ENCODE results near the gene CCNQ. TPM values are rescaled to one million over a fixed set of nuclear protein-coding genes. Genes with fewer than 3 reads are reported as not detected.

Gene CCNQ
- total RNA-seq, 1 donor from 2014 or later, result 21.7 TPM

DNA sequence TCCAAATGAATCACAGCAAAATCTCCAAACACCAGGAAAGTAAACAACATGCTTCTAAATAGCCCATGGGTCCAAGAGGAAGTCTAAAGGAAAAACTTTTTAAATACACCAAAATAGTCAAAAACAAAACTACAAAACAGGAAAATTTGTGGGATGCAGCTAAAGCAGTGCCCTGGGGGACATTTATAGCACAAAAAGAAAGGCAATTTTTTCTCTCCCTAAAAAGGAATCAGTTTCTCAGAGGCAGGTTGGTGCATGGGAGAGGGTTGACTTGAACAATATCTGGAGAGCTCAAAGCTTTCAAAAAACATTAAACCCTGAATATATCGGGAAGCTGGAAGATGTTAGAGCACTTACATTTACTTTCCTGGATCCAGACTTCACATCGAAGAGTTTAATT, 32.4 kb upstream of the CCNQ start:
- FAIRE-seq, result peak; percentile 20
- H3K9me3 Mint-ChIP-seq (ENCODE audit: unreplicated experiment), result peaks cover 6% of the 10 kb centered on the region
- Histone ChIP-seq H4K20me1 (ENCODE audit: insufficient read depth, low read length) (no peaks in the 10 kb centered on the region), H3K4me1 (ENCODE audit: insufficient read depth, low read length) (no peaks in the 10 kb centered on the region), H3K9ac (ENCODE audit: low read length) (no peak overlapping the region), H3K4me2 (ENCODE audit: low read length) (no peak overlapping the region), H3K27ac (ENCODE audit: low read depth, low read length) (no peak overlapping the region), H2AFZ (ENCODE audit: low read depth, low read length) (no peak overlapping the region), H3K4me3 (ENCODE audit: insufficient read depth, low read depth, low read length) (no peak overlapping the region), H3K27me3 (ENCODE audit: insufficient read depth, low read length) (no peaks in the 10 kb centered on the region), H3K9me3 (ENCODE audit: insufficient read depth, low read depth, low read length) (no peaks in the 10 kb centered on the region), H3K36me3 (ENCODE audit: insufficient read depth, low read length) (no peaks in the 10 kb centered on the region), H3K79me2 (ENCODE audit: insufficient read depth, low read length) (no peaks in the 10 kb centered on the region)
- H3K27me3 Mint-ChIP-seq (ENCODE audit: low read depth, unreplicated experiment), result peaks cover 44% of the 10 kb centered on the region
- TF ChIP-seq, protein P1, sequence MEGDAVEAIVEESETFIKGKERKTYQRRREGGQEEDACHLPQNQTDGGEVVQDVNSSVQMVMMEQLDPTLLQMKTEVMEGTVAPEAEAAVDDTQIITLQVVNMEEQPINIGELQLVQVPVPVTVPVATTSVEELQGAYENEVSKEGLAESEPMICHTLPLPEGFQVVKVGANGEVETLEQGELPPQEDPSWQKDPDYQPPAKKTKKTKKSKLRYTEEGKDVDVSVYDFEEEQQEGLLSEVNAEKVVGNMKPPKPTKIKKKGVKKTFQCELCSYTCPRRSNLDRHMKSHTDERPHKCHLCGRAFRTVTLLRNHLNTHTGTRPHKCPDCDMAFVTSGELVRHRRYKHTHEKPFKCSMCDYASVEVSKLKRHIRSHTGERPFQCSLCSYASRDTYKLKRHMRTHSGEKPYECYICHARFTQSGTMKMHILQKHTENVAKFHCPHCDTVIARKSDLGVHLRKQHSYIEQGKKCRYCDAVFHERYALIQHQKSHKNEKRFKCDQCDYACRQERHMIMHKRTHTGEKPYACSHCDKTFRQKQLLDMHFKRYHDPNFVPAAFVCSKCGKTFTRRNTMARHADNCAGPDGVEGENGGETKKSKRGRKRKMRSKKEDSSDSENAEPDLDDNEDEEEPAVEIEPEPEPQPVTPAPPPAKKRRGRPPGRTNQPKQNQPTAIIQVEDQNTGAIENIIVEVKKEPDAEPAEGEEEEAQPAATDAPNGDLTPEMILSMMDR (IDR thresholded peaks at IDR 0.05; ENCODE audit: insufficient read depth, low read depth, low read length), result no peak
- TF ChIP-seq EZH2 (IDR thresholded peaks at IDR 0.05; ENCODE audit: insufficient read depth, low read length), result no peak
- H3K36me3 Mint-ChIP-seq (ENCODE audit: low read depth, unreplicated experiment), result no peaks in the 10 kb centered on the region
- no peak overlapping the region for H3K4me3 Mint-ChIP-seq (ENCODE audit: unreplicated experiment)
- H3K27ac Mint-ChIP-seq (ENCODE audit: unreplicated experiment), result no peak overlapping the region
- DNase-seq (ENCODE audit: low read depth), result no peak
- no peaks in the 10 kb centered on the region for H3K4me1 Mint-ChIP-seq (ENCODE audit: low read depth, unreplicated experiment)

GRCh38 chrX:153628665-153629064, 29.7 kb upstream of the CCNQ start:
- Histone ChIP-seq H3K9me3 (ENCODE audit: insufficient read depth, low read depth, low read length) (no peaks in the 10 kb centered on the region), H4K20me1 (ENCODE audit: insufficient read depth, low read length) (no peaks in the 10 kb centered on the region), H3K36me3 (ENCODE audit: insufficient read depth, low read length) (no peaks in the 10 kb centered on the region), H3K79me2 (ENCODE audit: insufficient read depth, low read length) (no peaks in the 10 kb centered on the region), H3K9ac (ENCODE audit: low read length) (no peak overlapping the region), H3K4me1 (ENCODE audit: insufficient read depth, low read length) (no peaks in the 10 kb centered on the region), H3K27me3 (ENCODE audit: insufficient read depth, low read length) (no peaks in the 10 kb centered on the region), H3K4me3 (ENCODE audit: insufficient read depth, low read depth, low read length) (no peak overlapping the region), H3K27ac (ENCODE audit: low read depth, low read length) (no peak overlapping the region), H3K4me2 (ENCODE audit: low read length) (no peak overlapping the region), H2AFZ (ENCODE audit: low read depth, low read length) (no peak overlapping the region)
- FAIRE-seq, result no peak
- H3K36me3 Mint-ChIP-seq (ENCODE audit: low read depth, unreplicated experiment), result no peaks in the 10 kb centered on the region
- no peak overlapping the region for H3K4me3 Mint-ChIP-seq (ENCODE audit: unreplicated experiment)
- H3K4me1 Mint-ChIP-seq (ENCODE audit: low read depth, unreplicated experiment), result no peaks in the 10 kb centered on the region
- TF ChIP-seq, protein P1 (IDR thresholded peaks at IDR 0.05; ENCODE audit: insufficient read depth, low read depth, low read length), result no peak
- no peak for TF ChIP-seq EZH2 (IDR thresholded peaks at IDR 0.05; ENCODE audit: insufficient read depth, low read length)
- DNase-seq (ENCODE audit: low read depth), result no peak
- peaks cover 6% of the 10 kb centered on the region for H3K9me3 Mint-ChIP-seq (ENCODE audit: unreplicated experiment)
- peaks cover 30% of the 10 kb centered on the region for H3K27me3 Mint-ChIP-seq (ENCODE audit: low read depth, unreplicated experiment)
- H3K27ac Mint-ChIP-seq (ENCODE audit: unreplicated experiment), result no peak overlapping the region

- no peaks in the 10 kb centered on the region for H3K9me3 ChIP-seq (ENCODE audit: insufficient read depth, low read depth, low read length)
- H3K79me2 ChIP-seq (ENCODE audit: insufficient read depth, low read length), result no peaks in the 10 kb centered on the region
- peaks cover 32% of the 10 kb centered on the region for H3K27me3 Mint-ChIP-seq (ENCODE audit: low read depth, unreplicated experiment)
- H3K36me3 ChIP-seq (ENCODE audit: insufficient read depth, low read length), result no peaks in the 10 kb centered on the region
- H3K4me1 Mint-ChIP-seq (ENCODE audit: low read depth, unreplicated experiment), result no peaks in the 10 kb centered on the region
- no peak for FAIRE-seq
- H3K9ac ChIP-seq (ENCODE audit: low read length), result no peak overlapping the region
- no peaks in the 10 kb centered on the region for H4K20me1 ChIP-seq (ENCODE audit: insufficient read depth, low read length)
- no peak overlapping the region for H3K27ac ChIP-seq (ENCODE audit: low read depth, low read length)
- H3K27me3 ChIP-seq (ENCODE audit: insufficient read depth, low read length), result no peaks in the 10 kb centered on the region
- H3K4me2 ChIP-seq (ENCODE audit: low read length), result no peak overlapping the region
- no peak overlapping the region for H2AFZ ChIP-seq (ENCODE audit: low read depth, low read length)
- peaks cover 6% of the 10 kb centered on the region for H3K9me3 Mint-ChIP-seq (ENCODE audit: unreplicated experiment)
- H3K4me3 ChIP-seq (ENCODE audit: insufficient read depth, low read depth, low read length), result no peak overlapping the region
- TF ChIP-seq EZH2 (IDR thresholded peaks at IDR 0.05; ENCODE audit: insufficient read depth, low read length), result no peak
- TF ChIP-seq, protein P1 (IDR thresholded peaks at IDR 0.05; ENCODE audit: insufficient read depth, low read depth, low read length), result no peak
- no peaks in the 10 kb centered on the region for H3K36me3 Mint-ChIP-seq (ENCODE audit: low read depth, unreplicated experiment)
- H3K4me3 Mint-ChIP-seq (ENCODE audit: unreplicated experiment), result no peak overlapping the region
- DNase-seq (ENCODE audit: low read depth), result no peak
- no peaks in the 10 kb centered on the region for H3K4me1 ChIP-seq (ENCODE audit: insufficient read depth, low read length)
- H3K27ac Mint-ChIP-seq (ENCODE audit: unreplicated experiment), result no peak overlapping the region
Measured at GRCh38 chrX:153628129-153628528, 29.2 kb upstream of the CCNQ start.
